Thoracic aorta (tissue), 2 donors: Measurements from ENCODE around the gene SLC9A3. TPM values are rescaled to one million over a fixed set of nuclear protein-coding genes. Genes with fewer than 3 reads are reported as not detected.

Experiments used
- ATAC-seq: fragments of 150-250 bp; one replicate; pipeline ENCODE4 v1.8.0; 2017; ENCODE audit warnings: low read depth; ENCODE audit not compliant: insufficient number of reproducible peaks, low FRiP score
- DNase-seq: peaks from one replicate; pipeline ENCODE4 v3.0.0-alpha.2; 2020; ENCODE audit warnings: low spot score
- H3K27ac ChIP-seq, 2 donors: fragments of 200-600 bp; sonication (generic); 1 replicate in 1 of 2; 2 replicates in 1 of 2; pipeline ENCODE4 v1.5.1; 2016; ENCODE audit warnings: mild to moderate bottlenecking in 2 of 2, moderate library complexity in 2 of 2
- H3K27me3 ChIP-seq: fragments of 200-600 bp; sonication (generic); replicated peaks from 2 replicates; pipeline ENCODE4 v1.6.0; 2016; ENCODE audit warnings: mild to moderate bottlenecking; ENCODE audit not compliant: insufficient read depth
- H3K36me3 ChIP-seq: fragments of 200-600 bp; sonication (generic); one replicate; pipeline ENCODE4 v1.5.1; 2016
- H3K4me1 ChIP-seq, 2 donors: fragments of 200-600 bp; sonication (generic); 1 replicate in 1 of 2; 2 replicates in 1 of 2; pipeline versions ENCODE4 v1.5.1 to v1.6.0; 2016; ENCODE audit warnings: low read depth in 2 of 2, mild to moderate bottlenecking in 1 of 2; ENCODE audit not compliant: control insufficient read depth in 1 of 2
- H3K4me3 ChIP-seq: fragments of 200-600 bp; sonication (generic); 2 replicates; pipeline ENCODE4 v1.5.1; 2016; ENCODE audit warnings: mild to moderate bottlenecking
- H3K9me3 ChIP-seq: fragments of 200-600 bp; sonication (generic); 2 replicates; pipeline ENCODE4 v1.5.1; 2016
- CTCF ChIP-seq: fragments of 200-600 bp; sonication (generic); IDR thresholded peaks from one replicate; pipeline ENCODE4 v1.5.1; 2019; ENCODE audit warnings: antibody characterized with exemption
- total RNA-seq, 2 donors: library from RNA; depleted of rRNA; stranded (reverse); fragments of >200 nt; gene quantifications; one replicate each; pipeline versions ENCODE4 v1.1.0 to v1.2.3, GENCODE V29; 2016

The SLC9A3 gene
- total RNA-seq, 2 donors from 2014 or later: 1.6 to 1.8 TPM

DNA sequence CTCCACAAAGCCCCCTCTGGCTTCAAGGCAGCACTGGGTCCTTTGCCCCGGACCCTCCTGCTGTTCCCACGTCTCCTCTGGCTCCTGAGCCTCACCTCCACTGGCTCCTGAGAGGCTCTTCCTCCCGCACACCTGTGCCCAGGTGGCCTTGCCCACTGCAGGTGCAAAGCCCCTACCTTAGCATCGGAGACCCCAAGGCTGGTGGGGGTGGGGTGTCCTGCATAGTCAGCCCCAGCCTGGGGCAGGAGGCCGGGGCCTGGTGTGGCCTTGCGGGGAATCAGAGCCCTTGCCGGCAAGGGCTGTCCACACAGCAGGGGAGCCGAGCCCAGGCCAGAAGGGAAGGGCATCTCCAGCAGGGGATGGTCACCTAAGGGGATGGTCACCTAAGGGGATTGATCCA lies 46.6 kb upstream of the SLC9A3 start:
- Histone ChIP-seq H3K4me1 (no peaks in the 10 kb centered on the region), H3K27me3 (no peaks in the 10 kb centered on the region), H3K9me3 (no peaks in the 10 kb centered on the region), H3K4me3 (no peak overlapping the region), H3K36me3 (no peaks in the 10 kb centered on the region), H3K27ac (no peak overlapping the region)
- DNase-seq (no peak), ATAC-seq (no peak)
- no peak for TF ChIP-seq CTCF

GRCh38 chr5:570446-570845 lies 46.2 kb upstream of the SLC9A3 start:
- no peak overlapping the region for H3K4me3 ChIP-seq
- no peaks in the 10 kb centered on the region for H3K9me3 ChIP-seq
- ATAC-seq (no peak), DNase-seq (no peak)
- H3K27me3 ChIP-seq: no peaks in the 10 kb centered on the region
- no peak overlapping the region for H3K27ac ChIP-seq
- no peaks in the 10 kb centered on the region for H3K4me1 ChIP-seq
- H3K36me3 ChIP-seq: no peaks in the 10 kb centered on the region
- no peak for TF ChIP-seq CTCF

- no peak for TF ChIP-seq CTCF
- DNase-seq: no peak
- no peak for ATAC-seq
- Histone ChIP-seq H3K36me3 (no peaks in the 10 kb centered on the region), H3K27me3 (no peaks in the 10 kb centered on the region), H3K9me3 (no peaks in the 10 kb centered on the region), H3K27ac (no peak overlapping the region), H3K4me3 (no peak overlapping the region), H3K4me1 (no peaks in the 10 kb centered on the region)
Measured at GRCh38 chr5:569868-570361, 45.7 kb upstream of the SLC9A3 start.

DNA sequence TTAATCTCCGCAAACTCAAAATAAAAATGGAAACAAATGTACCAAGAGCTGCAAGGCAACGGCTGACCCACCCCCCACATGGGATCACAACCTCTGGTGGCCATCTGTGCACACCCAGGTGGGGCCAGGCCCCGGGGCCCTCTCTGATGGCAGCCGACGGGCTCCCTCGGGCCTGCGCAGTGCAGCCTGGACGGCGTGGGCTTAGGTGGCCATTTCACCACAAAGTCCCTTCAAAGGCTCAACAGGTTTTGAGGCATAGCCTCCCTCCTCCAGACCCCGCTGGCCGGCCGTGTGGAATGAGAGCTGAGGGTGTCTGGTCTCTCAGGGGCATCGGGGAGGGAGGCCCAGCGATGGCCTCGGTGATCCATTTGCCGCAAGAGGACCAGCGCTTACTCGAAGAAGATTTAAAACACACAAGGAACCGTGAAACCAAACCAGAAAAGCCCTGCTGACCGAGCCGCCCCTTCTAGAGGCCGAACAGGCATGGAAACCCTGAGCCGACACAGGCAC lies 45.2 kb upstream of the SLC9A3 start:
- no peaks in the 10 kb centered on the region for H3K27me3 ChIP-seq

DNA sequence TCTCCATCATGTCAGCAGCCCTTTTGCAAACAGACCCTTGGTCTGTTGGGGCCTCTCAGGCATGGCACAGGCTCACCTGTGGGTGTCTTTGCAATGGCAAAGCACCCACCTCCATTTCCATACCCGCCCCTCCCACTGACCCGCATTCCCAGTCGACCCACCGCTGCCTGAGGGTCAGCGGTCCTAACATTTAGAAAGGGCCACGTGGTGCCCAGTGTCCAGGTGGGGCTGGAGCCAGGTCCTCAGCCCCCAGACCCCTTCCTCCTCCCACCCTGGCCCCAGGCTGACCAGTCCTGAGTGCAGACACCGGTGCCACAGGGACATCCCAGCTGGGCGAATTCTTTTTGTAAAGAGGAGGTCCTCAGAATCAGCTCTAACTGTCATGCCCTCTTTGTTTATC lies 44.6 kb upstream of the SLC9A3 start:
- ATAC-seq (no peak), DNase-seq (no peak)
- Histone ChIP-seq H3K27ac (no peak overlapping the region), H3K36me3 (no peaks in the 10 kb centered on the region), H3K9me3 (no peaks in the 10 kb centered on the region), H3K27me3 (no peaks in the 10 kb centered on the region), H3K4me1 (no peaks in the 10 kb centered on the region), H3K4me3 (no peak overlapping the region)
- TF ChIP-seq CTCF: no peak

More for the DNA sequence above, 45.2 kb upstream of the SLC9A3 start:
- ATAC-seq: no peak
- Histone ChIP-seq H3K27ac (no peak overlapping the region), H3K4me3 (no peak overlapping the region), H3K4me1 (no peaks in the 10 kb centered on the region), H3K36me3 (no peaks in the 10 kb centered on the region), H3K9me3 (no peaks in the 10 kb centered on the region)
- no peak for TF ChIP-seq CTCF
- DNase-seq: no peak
